NCI-H128 (cell line): ENCODE results near the gene CHURC1.

Experiments
- DNase-seq: peaks from one replicate; lab custom pipeline; 2025; ENCODE audit not compliant: unreplicated experiment; lab: John Stamatoyannopoulos, UW

CHURC1 gene

GRCh38 chr14:64983439-64984310 is 69.4 kb downstream of the CHURC1 start:
- no peak for DNase-seq
